ENCODE data around the gene ADAM15. TPM values are rescaled to one million over a fixed set of nuclear protein-coding genes. Genes with fewer than 3 reads are reported as not detected.

Gene ADAM15
- total RNA-seq, 1 donor from 2014 or later = 68.3 TPM

- no peak overlapping the region for H3K27ac Mint-ChIP-seq (ENCODE audit: unreplicated experiment)
- no peaks in the 10 kb centered on the region for H3K27me3 Mint-ChIP-seq (ENCODE audit: low read depth, unreplicated experiment)
- peaks cover 11% of the 10 kb centered on the region for H3K36me3 Mint-ChIP-seq (ENCODE audit: low read depth, unreplicated experiment)
- Histone ChIP-seq H3K27ac (ENCODE audit: low read depth, low read length) (no peak overlapping the region), H3K79me2 (ENCODE audit: insufficient read depth, low read length) (peaks cover 39% of the 10 kb centered on the region), H3K4me2 (ENCODE audit: low read length) (no peak overlapping the region), H4K20me1 (ENCODE audit: insufficient read depth, low read length) (peaks cover 64% of the 10 kb centered on the region), H2AFZ (ENCODE audit: low read depth, low read length) (no peak overlapping the region), H3K36me3 (ENCODE audit: insufficient read depth, low read length) (no peaks in the 10 kb centered on the region), H3K27me3 (ENCODE audit: insufficient read depth, low read length) (no peaks in the 10 kb centered on the region), H3K4me1 (ENCODE audit: insufficient read depth, low read length) (peaks cover 13% of the 10 kb centered on the region), H3K4me3 (ENCODE audit: insufficient read depth, low read depth, low read length) (no peak overlapping the region), H3K9me3 (ENCODE audit: insufficient read depth, low read depth, low read length) (no peaks in the 10 kb centered on the region), H3K9ac (ENCODE audit: low read length) (no peak overlapping the region)
- FAIRE-seq (no peak), DNase-seq (ENCODE audit: low read depth) (no peak)
- H3K4me3 Mint-ChIP-seq (ENCODE audit: unreplicated experiment) = no peak overlapping the region
- peaks cover 11% of the 10 kb centered on the region for H3K4me1 Mint-ChIP-seq (ENCODE audit: low read depth, unreplicated experiment)
- H3K9me3 Mint-ChIP-seq (ENCODE audit: unreplicated experiment) = no peaks in the 10 kb centered on the region
- TF ChIP-seq EZH2 (IDR thresholded peaks at IDR 0.05; ENCODE audit: insufficient read depth, low read length) (no peak), CTCF (IDR thresholded peaks at IDR 0.05; ENCODE audit: insufficient read depth, low read depth, low read length) (no peak)
Measured at GRCh38 chr1:155009221-155009711, 41.9 kb upstream of the ADAM15 start.

DNA sequence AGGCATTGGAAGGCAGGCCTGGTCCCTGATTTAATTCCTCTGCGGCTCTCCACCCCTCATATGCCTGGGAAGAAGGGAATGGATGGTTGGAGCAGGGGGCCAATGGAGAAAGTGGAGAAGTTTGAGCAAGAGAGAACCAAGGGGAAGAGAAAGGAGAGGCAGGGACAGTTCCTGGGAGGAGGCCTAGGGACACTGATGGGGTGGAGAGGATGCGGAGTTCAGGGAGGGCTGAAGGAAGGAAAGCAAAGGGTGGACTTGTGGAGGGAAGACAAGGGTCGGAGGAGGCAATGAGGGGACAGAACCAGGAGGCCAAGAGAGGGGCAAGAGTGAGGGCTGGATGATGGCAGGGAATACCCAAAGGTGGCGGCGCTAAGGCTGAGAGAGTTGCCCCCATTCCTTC is 41.4 kb upstream of the ADAM15 start:
- H3K4me3 ChIP-seq (ENCODE audit: insufficient read depth, low read depth, low read length) = no peak overlapping the region
- TF ChIP-seq CTCF (IDR thresholded peaks at IDR 0.05; ENCODE audit: insufficient read depth, low read depth, low read length) (no peak), EZH2 (IDR thresholded peaks at IDR 0.05; ENCODE audit: insufficient read depth, low read length) (no peak)
- peaks cover 34% of the 10 kb centered on the region for H3K79me2 ChIP-seq (ENCODE audit: insufficient read depth, low read length)
- peaks cover 8% of the 10 kb centered on the region for H3K4me1 ChIP-seq (ENCODE audit: insufficient read depth, low read length)
- no peaks in the 10 kb centered on the region for H3K9me3 ChIP-seq (ENCODE audit: insufficient read depth, low read depth, low read length)
- H3K27ac ChIP-seq (ENCODE audit: low read depth, low read length) = no peak overlapping the region
- Mint-ChIP-seq H3K27ac (ENCODE audit: unreplicated experiment) (no peak overlapping the region), H3K27me3 (ENCODE audit: low read depth, unreplicated experiment) (no peaks in the 10 kb centered on the region), H3K4me1 (ENCODE audit: low read depth, unreplicated experiment) (peaks cover 7% of the 10 kb centered on the region), H3K36me3 (ENCODE audit: low read depth, unreplicated experiment) (peaks cover 9% of the 10 kb centered on the region), H3K4me3 (ENCODE audit: unreplicated experiment) (no peak overlapping the region), H3K9me3 (ENCODE audit: unreplicated experiment) (no peaks in the 10 kb centered on the region)
- H3K27me3 ChIP-seq (ENCODE audit: insufficient read depth, low read length) = no peaks in the 10 kb centered on the region
- no peak for FAIRE-seq
- no peaks in the 10 kb centered on the region for H3K36me3 ChIP-seq (ENCODE audit: insufficient read depth, low read length)
- H2AFZ ChIP-seq (ENCODE audit: low read depth, low read length) = no peak overlapping the region
- peaks cover 68% of the 10 kb centered on the region for H4K20me1 ChIP-seq (ENCODE audit: insufficient read depth, low read length)
- no peak overlapping the region for H3K9ac ChIP-seq (ENCODE audit: low read length)
- no peak for DNase-seq (ENCODE audit: low read depth)
- H3K4me2 ChIP-seq (ENCODE audit: low read length) = no peak overlapping the region

DNA sequence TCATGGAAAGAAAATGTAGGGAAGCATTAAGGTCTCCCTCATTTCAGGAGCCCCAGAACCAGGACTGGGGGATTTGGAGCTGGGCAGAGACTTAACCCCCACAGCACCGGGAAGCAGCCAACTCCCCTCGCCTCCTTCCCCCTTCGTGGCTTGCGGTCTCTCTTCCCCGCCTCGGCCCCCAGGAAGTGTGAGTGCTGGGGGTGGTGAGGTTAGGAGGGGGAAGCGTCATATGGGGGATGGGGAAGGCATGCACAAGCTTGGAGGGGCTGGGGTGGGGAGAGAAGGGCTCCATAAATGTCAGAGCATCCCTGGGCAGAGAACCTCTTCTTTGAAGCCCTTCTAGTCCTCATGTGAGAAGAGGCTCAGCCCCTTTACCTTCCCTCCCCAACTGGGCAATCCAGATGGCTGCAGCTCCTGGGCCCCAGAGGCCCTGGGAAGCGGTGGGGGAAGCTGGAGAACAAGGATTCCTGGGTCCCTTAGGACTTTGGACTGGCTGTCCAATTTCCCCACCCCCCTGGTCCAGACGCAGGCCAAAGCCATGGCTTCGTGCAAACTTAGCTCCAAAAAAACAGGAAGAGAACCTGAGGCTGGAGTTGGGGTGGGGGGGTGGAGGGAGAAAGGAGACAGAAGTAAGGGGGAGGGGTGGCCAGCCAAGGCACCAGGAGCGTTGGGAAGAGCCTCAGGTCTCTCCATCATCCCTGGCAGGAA is 40.8 kb upstream of the ADAM15 start:
- Histone ChIP-seq H3K4me3 (ENCODE audit: insufficient read depth, low read depth, low read length) (no peak overlapping the region), H3K4me2 (ENCODE audit: low read length) (no peak overlapping the region), H4K20me1 (ENCODE audit: insufficient read depth, low read length) (peaks cover 68% of the 10 kb centered on the region), H3K9ac (ENCODE audit: low read length) (no peak overlapping the region), H3K4me1 (ENCODE audit: insufficient read depth, low read length) (peaks cover 2% of the 10 kb centered on the region), H3K36me3 (ENCODE audit: insufficient read depth, low read length) (no peaks in the 10 kb centered on the region), H3K79me2 (ENCODE audit: insufficient read depth, low read length) (peaks cover 33% of the 10 kb centered on the region), H3K27me3 (ENCODE audit: insufficient read depth, low read length) (no peaks in the 10 kb centered on the region), H3K9me3 (ENCODE audit: insufficient read depth, low read depth, low read length) (no peaks in the 10 kb centered on the region), H2AFZ (ENCODE audit: low read depth, low read length) (no peak overlapping the region), H3K27ac (ENCODE audit: low read depth, low read length) (no peak overlapping the region)
- TF ChIP-seq CTCF (IDR thresholded peaks at IDR 0.05; ENCODE audit: insufficient read depth, low read depth, low read length) (no peak), EZH2 (IDR thresholded peaks at IDR 0.05; ENCODE audit: insufficient read depth, low read length) (no peak)
- no peak overlapping the region for H3K4me3 Mint-ChIP-seq (ENCODE audit: unreplicated experiment)
- peaks cover 7% of the 10 kb centered on the region for H3K4me1 Mint-ChIP-seq (ENCODE audit: low read depth, unreplicated experiment)
- FAIRE-seq (no peak), DNase-seq (ENCODE audit: low read depth) (no peak)
- no peaks in the 10 kb centered on the region for H3K27me3 Mint-ChIP-seq (ENCODE audit: low read depth, unreplicated experiment)
- no peak overlapping the region for H3K27ac Mint-ChIP-seq (ENCODE audit: unreplicated experiment)
- no peaks in the 10 kb centered on the region for H3K9me3 Mint-ChIP-seq (ENCODE audit: unreplicated experiment)
- H3K36me3 Mint-ChIP-seq (ENCODE audit: low read depth, unreplicated experiment) = peaks cover 9% of the 10 kb centered on the region

Data from astrocyte (in vitro differentiated cells and primary cell).